ENCODE measurements around the gene RNF144A.

- TF ChIP-seq ZBTB7A (IDR thresholded peaks at IDR 0.05; ENCODE audit: low read depth) = no peak
- no peak for TF ChIP-seq CEBPB (IDR thresholded peaks at IDR 0.05)
- no peak for TF ChIP-seq EP300 (IDR thresholded peaks at IDR 0.05; ENCODE audit: borderline replicate concordance)
- TF ChIP-seq YY1 (IDR thresholded peaks at IDR 0.05; ENCODE audit: low read depth) = no peak
- no peak for TF ChIP-seq TAF1 (IDR thresholded peaks at IDR 0.05; ENCODE audit: low read depth)
Observed at GRCh38 chr2:6986301-6986911, 69.2 kb downstream of the RNF144A start.

Measured in Ishikawa (cell line).